ENCODE measurements around the gene PNLIPRP2.

The PNLIPRP2 gene

DNA sequence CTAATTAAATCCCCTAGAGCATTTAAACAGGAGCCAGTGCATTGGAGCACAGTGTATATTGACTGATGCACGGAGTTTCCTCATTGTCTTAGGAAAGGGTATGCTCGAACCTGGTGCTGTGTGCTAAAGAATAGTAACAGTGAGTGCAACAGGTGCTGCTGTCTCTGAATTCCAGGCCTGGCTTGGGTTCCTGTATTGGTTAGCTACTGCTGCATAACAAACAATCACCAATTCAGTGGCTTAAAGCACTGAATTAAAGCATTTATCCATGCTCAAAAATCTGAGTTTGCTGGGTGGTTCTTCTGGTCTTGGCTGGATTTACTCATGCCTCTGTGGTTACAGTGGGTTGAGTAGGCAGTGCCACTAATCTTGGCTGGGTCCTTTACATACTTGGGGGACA lies 31.8 kb upstream of the PNLIPRP2 start:
- H3K9ac ChIP-seq (ENCODE audit: low read length): no peak overlapping the region
- TF ChIP-seq EZH2phosphoT487 (IDR thresholded peaks at IDR 0.05; ENCODE audit: low read length): no peak
- no peak for TF ChIP-seq EZH2 (optimal IDR thresholded peaks at IDR 0.05; ENCODE audit: low read depth, low read length)
- TF ChIP-seq, protein P1, sequence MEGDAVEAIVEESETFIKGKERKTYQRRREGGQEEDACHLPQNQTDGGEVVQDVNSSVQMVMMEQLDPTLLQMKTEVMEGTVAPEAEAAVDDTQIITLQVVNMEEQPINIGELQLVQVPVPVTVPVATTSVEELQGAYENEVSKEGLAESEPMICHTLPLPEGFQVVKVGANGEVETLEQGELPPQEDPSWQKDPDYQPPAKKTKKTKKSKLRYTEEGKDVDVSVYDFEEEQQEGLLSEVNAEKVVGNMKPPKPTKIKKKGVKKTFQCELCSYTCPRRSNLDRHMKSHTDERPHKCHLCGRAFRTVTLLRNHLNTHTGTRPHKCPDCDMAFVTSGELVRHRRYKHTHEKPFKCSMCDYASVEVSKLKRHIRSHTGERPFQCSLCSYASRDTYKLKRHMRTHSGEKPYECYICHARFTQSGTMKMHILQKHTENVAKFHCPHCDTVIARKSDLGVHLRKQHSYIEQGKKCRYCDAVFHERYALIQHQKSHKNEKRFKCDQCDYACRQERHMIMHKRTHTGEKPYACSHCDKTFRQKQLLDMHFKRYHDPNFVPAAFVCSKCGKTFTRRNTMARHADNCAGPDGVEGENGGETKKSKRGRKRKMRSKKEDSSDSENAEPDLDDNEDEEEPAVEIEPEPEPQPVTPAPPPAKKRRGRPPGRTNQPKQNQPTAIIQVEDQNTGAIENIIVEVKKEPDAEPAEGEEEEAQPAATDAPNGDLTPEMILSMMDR (IDR thresholded peaks at IDR 0.05; ENCODE audit: low read length): no peak
- H3K9me3 ChIP-seq (replicated peaks; ENCODE audit: insufficient read depth, low read length): no peaks in the 10 kb centered on the region
- no peak overlapping the region for H3K27ac ChIP-seq (ENCODE audit: low read length)
- no peak for DNase-seq
- no peaks in the 10 kb centered on the region for H4K20me1 ChIP-seq (ENCODE audit: insufficient read depth, low read length)
- no peak overlapping the region for H2AFZ ChIP-seq (ENCODE audit: low read length)
- H3K27me3 ChIP-seq (replicated peaks; ENCODE audit: insufficient read depth, low read length): no peaks in the 10 kb centered on the region
- H3F3A ChIP-seq (ENCODE audit: insufficient read depth, low read length): no peaks in the 10 kb centered on the region
- no peak overlapping the region for H3K4me3 ChIP-seq (ENCODE audit: low read length)
- no peaks in the 10 kb centered on the region for H3K36me3 ChIP-seq (replicated peaks; ENCODE audit: insufficient read depth, low read length)
- no peaks in the 10 kb centered on the region for H3K4me1 ChIP-seq (ENCODE audit: low read length)
- no peak overlapping the region for H3K4me2 ChIP-seq (ENCODE audit: low read depth, low read length)
- no peaks in the 10 kb centered on the region for H3K79me2 ChIP-seq (ENCODE audit: low read length)
- H3K9me2 ChIP-seq (replicated peaks; ENCODE audit: insufficient read depth, low read length): no peaks in the 10 kb centered on the region

GRCh38 chr10:116589926-116590325 lies 30.8 kb upstream of the PNLIPRP2 start:
- no peak for DNase-seq
- H3F3A ChIP-seq (ENCODE audit: insufficient read depth, low read length): no peaks in the 10 kb centered on the region
- no peaks in the 10 kb centered on the region for H3K9me2 ChIP-seq (replicated peaks; ENCODE audit: insufficient read depth, low read length)
- no peaks in the 10 kb centered on the region for H3K36me3 ChIP-seq (replicated peaks; ENCODE audit: insufficient read depth, low read length)
- H3K27me3 ChIP-seq (replicated peaks; ENCODE audit: insufficient read depth, low read length): no peaks in the 10 kb centered on the region
- H3K4me2 ChIP-seq (ENCODE audit: low read depth, low read length): no peak overlapping the region
- H4K20me1 ChIP-seq (ENCODE audit: insufficient read depth, low read length): no peaks in the 10 kb centered on the region
- H3K9ac ChIP-seq (ENCODE audit: low read length): no peak overlapping the region
- H3K27ac ChIP-seq (ENCODE audit: low read length): no peak overlapping the region
- no peak overlapping the region for H3K4me3 ChIP-seq (ENCODE audit: low read length)
- no peak overlapping the region for H2AFZ ChIP-seq (ENCODE audit: low read length)
- no peaks in the 10 kb centered on the region for H3K4me1 ChIP-seq (ENCODE audit: low read length)
- H3K9me3 ChIP-seq (replicated peaks; ENCODE audit: insufficient read depth, low read length): no peaks in the 10 kb centered on the region
- TF ChIP-seq EZH2 (optimal IDR thresholded peaks at IDR 0.05; ENCODE audit: low read depth, low read length): no peak
- TF ChIP-seq, protein P1 (IDR thresholded peaks at IDR 0.05; ENCODE audit: low read length): no peak
- TF ChIP-seq EZH2phosphoT487 (IDR thresholded peaks at IDR 0.05; ENCODE audit: low read length): no peak
- no peaks in the 10 kb centered on the region for H3K79me2 ChIP-seq (ENCODE audit: low read length)

DNA sequence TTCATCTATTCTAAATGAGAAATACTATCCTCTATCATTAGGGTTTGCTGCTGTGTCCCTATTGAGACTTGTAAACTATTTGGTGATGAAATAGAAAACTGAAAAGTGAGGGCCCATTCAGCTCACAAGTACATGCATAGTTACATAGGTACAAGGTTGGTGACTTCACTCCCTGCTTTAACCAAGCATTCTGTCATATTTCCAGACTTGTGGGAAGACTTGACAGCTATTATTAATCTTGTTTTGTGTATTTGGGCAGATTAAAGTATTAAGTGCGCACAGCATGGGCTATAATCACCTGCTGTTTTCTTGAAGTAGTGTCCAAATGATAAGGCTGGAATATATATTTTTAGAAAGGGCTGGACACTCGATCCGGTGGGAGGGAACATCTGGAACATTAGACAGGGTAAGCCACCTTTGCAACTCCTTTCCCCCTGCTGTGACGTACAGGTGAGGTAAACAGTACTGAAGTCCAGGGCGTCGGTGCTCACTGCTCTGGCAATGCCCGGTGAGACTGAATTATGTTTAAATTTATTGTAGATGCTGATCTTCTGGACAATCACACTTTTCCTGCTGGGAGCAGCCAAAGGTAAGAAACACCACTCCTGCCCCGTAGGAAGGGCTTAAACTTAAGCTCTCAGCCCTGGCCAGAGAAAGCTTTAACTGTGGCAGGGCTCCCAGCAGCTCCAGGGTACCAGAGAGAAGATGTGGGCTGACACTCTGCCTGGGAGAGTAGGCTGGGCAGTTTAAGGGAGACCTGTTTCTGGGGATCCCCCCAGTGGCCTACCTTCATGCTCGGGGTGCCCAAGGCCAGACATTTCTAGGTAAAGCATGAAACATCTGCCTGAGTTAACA lies 29.9 kb upstream of the PNLIPRP2 start, which contains the start of gene PNLIPRP1:
TSS of gene PNLIPRP1 (plus strand) at position 370 of the 855 bp plus-strand sequence. CDS start at position 541, 171 bp downstream.
- Histone ChIP-seq H3K79me2 (ENCODE audit: low read length) (no peaks in the 10 kb centered on the region), H3K9ac (ENCODE audit: low read length) (no peak within 1 kb of the TSS), H3K4me1 (ENCODE audit: low read length) (no peaks in the 10 kb centered on the region), H3K4me3 (ENCODE audit: low read length) (no peak within 1 kb of the TSS), H4K20me1 (ENCODE audit: insufficient read depth, low read length) (no peaks in the 10 kb centered on the region), H3K36me3 (replicated peaks; ENCODE audit: insufficient read depth, low read length) (no peaks in the 10 kb centered on the region), H3K9me2 (replicated peaks; ENCODE audit: insufficient read depth, low read length) (no peaks in the 10 kb centered on the region), H3K27me3 (replicated peaks; ENCODE audit: insufficient read depth, low read length) (no peaks in the 10 kb centered on the region), H2AFZ (ENCODE audit: low read length) (no peak within 1 kb of the TSS), H3K9me3 (replicated peaks; ENCODE audit: insufficient read depth, low read length) (no peaks in the 10 kb centered on the region), H3F3A (ENCODE audit: insufficient read depth, low read length) (no peaks in the 10 kb centered on the region), H3K27ac (ENCODE audit: low read length) (no peak within 1 kb of the TSS), H3K4me2 (ENCODE audit: low read depth, low read length) (no peak within 1 kb of the TSS)
- no peak for TF ChIP-seq EZH2phosphoT487 (IDR thresholded peaks at IDR 0.05; ENCODE audit: low read length)
- TF ChIP-seq, protein P1 (IDR thresholded peaks at IDR 0.05; ENCODE audit: low read length): no peak
- no peak for TF ChIP-seq EZH2 (optimal IDR thresholded peaks at IDR 0.05; ENCODE audit: low read depth, low read length)
- DNase-seq: no peak
